ENCODE data around the gene CCR2.

The CCR2 gene

GRCh38 chr3:46334741-46335478 is 19.0 kb upstream of the CCR2 start:
- Histone ChIP-seq H3K36me3 (ENCODE audit: control insufficient read depth, insufficient read depth, low read length) (no peaks in the 10 kb centered on the region), H3K27ac (ENCODE audit: low read depth, low read length, severe bottlenecking) (peak overlapping the region; percentile 62), H3K4me1 (ENCODE audit: control insufficient read depth, insufficient read depth, low read length, poor library complexity, severe bottlenecking) (no peaks in the 10 kb centered on the region), H3K9me3 (ENCODE audit: control insufficient read depth, low read length) (peaks cover 19% of the 10 kb centered on the region), H3K4me3 (ENCODE audit: extremely low read depth, insufficient read depth, low read length, poor library complexity, severe bottlenecking) (no peak overlapping the region)
- WGBS, 2 experiments (ENCODE audit: insufficient coverage in 2 of 2), result no CpG with 5 or more reads among the region's 4 CpGs

GRCh38 chr3:46335541-46335940 is 18.4 kb upstream of the CCR2 start:
- WGBS, 2 experiments (ENCODE audit: insufficient coverage in 2 of 2), result 80 to 100% methylated on average over 1 of the region's 3 CpGs
- H3K27ac ChIP-seq (ENCODE audit: low read depth, low read length, severe bottlenecking), result no peak overlapping the region
- H3K9me3 ChIP-seq (ENCODE audit: control insufficient read depth, low read length), result peaks cover 19% of the 10 kb centered on the region

GRCh38 chr3:46337911-46338310 is 16.0 kb upstream of the CCR2 start:
- H3K27ac ChIP-seq (ENCODE audit: low read depth, low read length, severe bottlenecking), result no peak overlapping the region

More at GRCh38 chr3:46335541-46335940, 18.4 kb upstream of the CCR2 start:
- H3K36me3 ChIP-seq (ENCODE audit: control insufficient read depth, insufficient read depth, low read length), result no peaks in the 10 kb centered on the region
- H3K4me3 ChIP-seq (ENCODE audit: extremely low read depth, insufficient read depth, low read length, poor library complexity, severe bottlenecking), result no peak overlapping the region
- no peaks in the 10 kb centered on the region for H3K4me1 ChIP-seq (ENCODE audit: control insufficient read depth, insufficient read depth, low read length, poor library complexity, severe bottlenecking)

GRCh38 chr3:46338840-46339239 is 15.1 kb upstream of the CCR2 start:
- Histone ChIP-seq H3K9me3 (ENCODE audit: control insufficient read depth, low read length) (peaks cover 19% of the 10 kb centered on the region), H3K4me1 (ENCODE audit: control insufficient read depth, insufficient read depth, low read length, poor library complexity, severe bottlenecking) (no peaks in the 10 kb centered on the region), H3K4me3 (ENCODE audit: extremely low read depth, insufficient read depth, low read length, poor library complexity, severe bottlenecking) (no peak overlapping the region), H3K27ac (ENCODE audit: low read depth, low read length, severe bottlenecking) (no peak overlapping the region), H3K36me3 (ENCODE audit: control insufficient read depth, insufficient read depth, low read length) (no peaks in the 10 kb centered on the region)
- 89 to 100% methylated on average over 1 of the region's 1 CpG for WGBS, 2 experiments (ENCODE audit: insufficient coverage in 2 of 2)

More at GRCh38 chr3:46337911-46338310, 16.0 kb upstream of the CCR2 start:
- no peak overlapping the region for H3K4me3 ChIP-seq (ENCODE audit: extremely low read depth, insufficient read depth, low read length, poor library complexity, severe bottlenecking)
- H3K9me3 ChIP-seq (ENCODE audit: control insufficient read depth, low read length), result peaks cover 19% of the 10 kb centered on the region
- no peaks in the 10 kb centered on the region for H3K4me1 ChIP-seq (ENCODE audit: control insufficient read depth, insufficient read depth, low read length, poor library complexity, severe bottlenecking)
- no peaks in the 10 kb centered on the region for H3K36me3 ChIP-seq (ENCODE audit: control insufficient read depth, insufficient read depth, low read length)

GRCh38 chr3:46344476-46344875 is 9.4 kb upstream of the CCR2 start:
- no peak overlapping the region for H3K4me3 ChIP-seq (ENCODE audit: extremely low read depth, insufficient read depth, low read length, poor library complexity, severe bottlenecking)
- H3K27ac ChIP-seq (ENCODE audit: low read depth, low read length, severe bottlenecking), result no peak overlapping the region
- H3K36me3 ChIP-seq (ENCODE audit: control insufficient read depth, insufficient read depth, low read length), result no peaks in the 10 kb centered on the region
- WGBS, 2 experiments (ENCODE audit: insufficient coverage in 2 of 2), result 67 to 88% methylated on average over 1 to 3 of the region's 4 CpGs
- H3K4me1 ChIP-seq (ENCODE audit: control insufficient read depth, insufficient read depth, low read length, poor library complexity, severe bottlenecking), result no peaks in the 10 kb centered on the region
- H3K9me3 ChIP-seq (ENCODE audit: control insufficient read depth, low read length), result no peaks in the 10 kb centered on the region

GRCh38 chr3:46348823-46349482 is 5.0 kb upstream of the CCR2 start:
- WGBS, 2 experiments (ENCODE audit: insufficient coverage in 2 of 2), result 88 to 94% methylated on average over 2 of the region's 3 CpGs
- H3K27ac ChIP-seq (ENCODE audit: low read depth, low read length, severe bottlenecking), result no peak overlapping the region
- H3K36me3 ChIP-seq (ENCODE audit: control insufficient read depth, insufficient read depth, low read length), result no peaks in the 10 kb centered on the region
- H3K4me1 ChIP-seq (ENCODE audit: control insufficient read depth, insufficient read depth, low read length, poor library complexity, severe bottlenecking), result peaks cover 1% of the 10 kb centered on the region
- no peak overlapping the region for H3K4me3 ChIP-seq (ENCODE audit: extremely low read depth, insufficient read depth, low read length, poor library complexity, severe bottlenecking)
- no peaks in the 10 kb centered on the region for H3K9me3 ChIP-seq (ENCODE audit: control insufficient read depth, low read length)

GRCh38 chr3:46349484-46350261 is 4.2 kb upstream of the CCR2 start:
- peaks cover 6% of the 10 kb centered on the region for H3K4me1 ChIP-seq (ENCODE audit: control insufficient read depth, insufficient read depth, low read length, poor library complexity, severe bottlenecking)
- H3K9me3 ChIP-seq (ENCODE audit: control insufficient read depth, low read length), result no peaks in the 10 kb centered on the region
- no peak overlapping the region for H3K27ac ChIP-seq (ENCODE audit: low read depth, low read length, severe bottlenecking)
- 68 to 80% methylated on average over 2 of the region's 2 CpGs for WGBS, 2 experiments (ENCODE audit: insufficient coverage in 2 of 2)
- no peak overlapping the region for H3K4me3 ChIP-seq (ENCODE audit: extremely low read depth, insufficient read depth, low read length, poor library complexity, severe bottlenecking)
- H3K36me3 ChIP-seq (ENCODE audit: control insufficient read depth, insufficient read depth, low read length), result no peaks in the 10 kb centered on the region

- H3K4me3 ChIP-seq (ENCODE audit: extremely low read depth, insufficient read depth, low read length, poor library complexity, severe bottlenecking), result no peak overlapping the region
- no peaks in the 10 kb centered on the region for H3K36me3 ChIP-seq (ENCODE audit: control insufficient read depth, insufficient read depth, low read length)
- H3K4me1 ChIP-seq (ENCODE audit: control insufficient read depth, insufficient read depth, low read length, poor library complexity, severe bottlenecking), result peaks cover 6% of the 10 kb centered on the region
- H3K9me3 ChIP-seq (ENCODE audit: control insufficient read depth, low read length), result no peaks in the 10 kb centered on the region
- H3K27ac ChIP-seq (ENCODE audit: low read depth, low read length, severe bottlenecking), result no peak overlapping the region
- 100% methylated on average over 1 of the region's 1 CpG; no CpG with 5 or more reads in 1 of the 2 experiments for WGBS, 2 experiments (ENCODE audit: insufficient coverage in 2 of 2)
Measured at GRCh38 chr3:46350262-46350565, 3.7 kb upstream of the CCR2 start.

GRCh38 chr3:46351646-46352045 is 2.3 kb upstream of the CCR2 start:
- Histone ChIP-seq H3K27ac (ENCODE audit: low read depth, low read length, severe bottlenecking) (no peak overlapping the region), H3K36me3 (ENCODE audit: control insufficient read depth, insufficient read depth, low read length) (no peaks in the 10 kb centered on the region), H3K9me3 (ENCODE audit: control insufficient read depth, low read length) (no peaks in the 10 kb centered on the region), H3K4me3 (ENCODE audit: extremely low read depth, insufficient read depth, low read length, poor library complexity, severe bottlenecking) (no peak overlapping the region), H3K4me1 (ENCODE audit: control insufficient read depth, insufficient read depth, low read length, poor library complexity, severe bottlenecking) (peaks cover 6% of the 10 kb centered on the region)
- WGBS, 2 experiments (ENCODE audit: insufficient coverage in 2 of 2), result 94 to 100% methylated on average over 2 to 3 of the region's 3 CpGs

- Histone ChIP-seq H3K27ac (ENCODE audit: low read depth, low read length, severe bottlenecking) (no peak overlapping the region), H3K4me3 (ENCODE audit: extremely low read depth, insufficient read depth, low read length, poor library complexity, severe bottlenecking) (no peak overlapping the region), H3K9me3 (ENCODE audit: control insufficient read depth, low read length) (no peaks in the 10 kb centered on the region), H3K4me1 (ENCODE audit: control insufficient read depth, insufficient read depth, low read length, poor library complexity, severe bottlenecking) (peaks cover 6% of the 10 kb centered on the region), H3K36me3 (ENCODE audit: control insufficient read depth, insufficient read depth, low read length) (no peaks in the 10 kb centered on the region)
- WGBS, 2 experiments (ENCODE audit: insufficient coverage in 2 of 2), result 80 to 84% methylated on average over 1 to 3 of the region's 4 CpGs
Measured at GRCh38 chr3:46353090-46353489, 821 bp upstream of the CCR2 start.

Data from mesodermal cell (in vitro differentiated cells).